ENCODE results near the gene CCDC71L.
"Not testable (repeated sequence)": the region's sequence is repeated elsewhere in the genome, so short reads cannot be mapped to it uniquely, and the experiment has no call there.

Gene CCDC71L

GRCh38 chr7:106660862-106661720 is at the start of gene CCDC71L:
Gene CCDC71L, minus strand, starts transcription at chr7:106661158. Its CDS starts 262 bp downstream, at chr7:106660896.
- peak; percentile 85 for DNase-seq (ENCODE audit: low spot score)

- DNase-seq (ENCODE audit: low spot score) = not testable (repeated sequence)
Observed at GRCh38 chr7:106709604-106710003, 48.6 kb upstream of the CCDC71L start.

DNA sequence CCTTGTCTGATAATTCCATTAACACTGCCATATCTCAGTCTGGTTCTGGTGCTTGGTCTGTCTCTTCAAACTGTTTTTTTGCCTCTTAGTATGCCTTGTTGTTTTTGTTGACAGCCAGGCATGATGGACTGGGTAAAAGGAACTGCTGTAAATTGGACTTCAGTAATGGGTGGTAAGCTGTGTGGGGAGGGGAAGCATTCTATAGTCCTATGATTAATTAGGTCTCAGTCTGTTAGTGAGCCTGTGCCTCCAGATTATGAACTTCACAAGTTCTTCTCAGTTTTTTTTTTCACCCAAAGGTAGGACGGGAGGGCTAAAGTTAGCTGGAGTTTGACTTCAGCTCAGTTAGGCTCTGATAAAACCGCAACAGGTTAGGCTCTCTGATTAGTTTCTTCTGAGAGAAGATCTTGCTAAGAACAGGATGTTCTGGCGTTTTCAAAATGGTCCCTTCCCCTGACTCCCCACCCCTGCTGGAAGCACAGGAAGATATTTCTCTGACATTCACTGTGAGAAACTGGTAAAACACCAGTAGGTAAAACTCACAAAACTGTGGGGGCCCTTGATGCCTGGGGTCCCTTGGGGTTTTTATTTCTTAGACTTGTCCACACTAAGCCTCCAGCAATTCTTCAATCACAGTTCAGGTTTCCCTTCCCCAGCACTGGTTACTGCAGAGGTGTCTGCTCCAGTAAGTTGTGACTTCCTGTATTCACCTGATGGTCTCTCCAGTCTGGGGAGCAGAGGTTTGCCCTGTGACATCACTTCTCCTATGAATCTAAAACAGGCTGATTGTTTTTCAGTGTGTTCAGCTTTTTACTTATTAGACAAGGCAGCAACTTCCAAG is 43.3 kb upstream of the CCDC71L start:
- no peak for DNase-seq (ENCODE audit: low spot score)

DNA sequence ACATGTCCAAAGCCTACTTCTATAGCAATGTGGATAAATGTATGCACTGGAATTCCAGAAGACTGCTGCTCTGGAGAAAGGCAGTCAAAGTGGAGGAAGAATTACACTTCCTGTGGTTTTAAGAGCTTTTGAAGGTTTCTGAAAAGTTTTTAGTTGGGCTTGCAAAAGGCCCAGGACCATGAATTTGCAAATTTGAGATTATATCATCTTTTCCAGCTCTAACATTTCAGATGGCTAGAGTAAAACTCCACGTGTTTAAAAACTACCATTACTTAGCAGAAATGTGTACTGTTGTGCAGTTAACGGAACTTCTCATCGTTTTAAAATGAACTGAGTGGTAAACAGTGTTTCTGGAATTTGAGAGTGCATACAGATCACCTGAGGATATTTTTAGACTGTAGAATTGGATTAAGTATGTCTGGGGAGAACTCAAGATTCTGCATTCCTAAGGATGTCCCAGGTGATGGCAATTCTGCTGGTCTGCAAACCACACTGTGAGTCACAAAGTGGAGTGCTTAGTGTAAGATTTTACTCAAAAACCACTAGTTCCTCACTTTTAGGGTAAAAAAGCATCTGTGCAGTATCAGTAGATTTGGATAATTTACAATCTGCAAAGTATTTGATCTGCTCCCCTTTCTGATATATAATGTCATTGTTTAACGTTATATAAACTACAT is 32.9 kb upstream of the CCDC71L start:
- no peak for DNase-seq (ENCODE audit: low spot score)

DNA sequence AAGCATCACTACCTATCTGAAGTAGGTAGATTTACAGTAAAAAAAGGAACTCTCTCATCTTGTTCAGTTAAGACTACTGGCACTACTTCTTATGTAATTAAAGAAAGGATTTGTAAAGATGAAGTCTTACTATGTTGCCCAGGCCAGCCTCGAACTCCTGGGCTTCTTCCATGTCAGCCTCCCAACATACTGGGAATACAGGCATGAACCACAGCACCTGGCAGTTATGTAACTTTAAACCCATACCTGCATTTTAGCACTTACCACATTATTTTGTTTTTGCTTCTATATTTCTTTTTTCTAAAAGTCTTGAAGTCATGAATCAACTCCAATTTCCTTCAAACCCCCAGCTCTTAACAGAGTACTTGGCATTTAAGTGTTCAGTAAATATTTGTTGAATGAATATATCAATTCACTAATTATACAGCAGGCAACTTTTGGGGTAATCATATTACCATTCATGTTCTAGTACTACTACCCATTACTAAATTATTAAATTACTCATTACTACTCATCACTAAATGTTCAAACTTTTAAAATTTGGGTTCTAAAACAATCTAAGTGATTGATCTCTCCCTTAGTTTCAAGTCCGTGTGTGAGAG is 31.6 kb upstream of the CCDC71L start:
- DNase-seq (ENCODE audit: low spot score) = no peak

GRCh38 chr7:106688161-106688560 is 27.2 kb upstream of the CCDC71L start:
- not testable (repeated sequence) for DNase-seq (ENCODE audit: low spot score)

GRCh38 chr7:106683941-106684340 is 23.0 kb upstream of the CCDC71L start:
- no peak for DNase-seq (ENCODE audit: low spot score)

DNA sequence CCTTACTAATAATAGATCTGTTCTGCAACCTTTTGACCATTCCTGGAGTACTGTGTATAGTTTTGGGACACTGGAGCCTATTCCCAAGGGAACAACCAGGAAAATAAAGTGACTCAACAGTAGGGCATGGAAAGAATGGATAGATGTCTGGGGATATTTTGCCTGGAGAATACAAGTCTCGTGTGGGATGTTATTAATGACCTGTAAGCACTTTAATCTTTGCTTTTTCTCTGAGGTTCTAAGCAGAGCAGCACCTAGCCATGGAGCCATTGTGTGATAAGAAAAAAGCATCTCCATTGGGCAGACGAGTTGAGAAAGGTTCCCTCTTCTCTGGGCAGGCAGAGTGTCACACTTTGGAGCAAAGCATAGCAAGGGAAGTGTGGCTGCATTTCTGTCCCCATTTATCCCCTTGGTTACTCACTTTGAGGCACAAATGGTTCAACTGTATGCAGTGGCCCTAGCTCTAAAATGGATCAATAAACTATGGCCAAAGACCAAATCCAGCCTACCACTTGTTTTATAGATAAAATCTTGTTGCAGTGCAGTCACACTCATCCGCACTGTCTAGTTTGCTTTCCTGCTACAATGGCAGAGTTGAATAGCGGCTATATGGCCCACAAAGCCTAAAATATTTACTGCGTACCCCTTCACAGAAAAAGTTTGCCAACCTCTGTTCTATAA is 21.0 kb upstream of the CCDC71L start:
- no peak for DNase-seq (ENCODE audit: low spot score)

- DNase-seq (ENCODE audit: low spot score) = no peak
Observed at GRCh38 chr7:106679153-106679931, 18.4 kb upstream of the CCDC71L start.

- DNase-seq (ENCODE audit: low spot score) = no peak
Observed at GRCh38 chr7:106678795-106679152, 17.8 kb upstream of the CCDC71L start.

GRCh38 chr7:106676506-106676905 is 15.5 kb upstream of the CCDC71L start:
- not testable (repeated sequence) for DNase-seq (ENCODE audit: low spot score)

GRCh38 chr7:106673688-106674087 is 12.7 kb upstream of the CCDC71L start:
- not testable (repeated sequence) for DNase-seq (ENCODE audit: low spot score)

GRCh38 chr7:106671930-106672329 is 11.0 kb upstream of the CCDC71L start:
- DNase-seq (ENCODE audit: low spot score) = not testable (repeated sequence)

DNA sequence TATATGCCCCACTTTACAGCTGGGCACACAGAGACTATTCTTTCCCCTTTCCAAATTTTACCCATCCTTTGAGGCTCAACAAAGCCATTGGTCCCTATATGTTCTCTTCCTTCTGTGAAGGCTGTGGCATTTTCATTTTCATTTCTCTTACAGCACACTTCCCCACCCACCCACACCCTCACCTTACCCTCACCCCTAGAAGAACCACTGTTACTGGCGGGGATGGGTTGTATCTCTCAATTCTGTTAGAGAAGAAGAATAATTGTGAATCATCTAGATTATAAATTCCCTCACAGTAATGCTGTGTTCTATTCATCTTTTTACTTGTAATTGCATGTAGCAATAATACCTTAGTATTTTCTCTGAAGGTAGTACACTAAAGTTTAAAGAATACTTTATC is 10.2 kb upstream of the CCDC71L start:
- no peak for DNase-seq (ENCODE audit: low spot score)

DNA sequence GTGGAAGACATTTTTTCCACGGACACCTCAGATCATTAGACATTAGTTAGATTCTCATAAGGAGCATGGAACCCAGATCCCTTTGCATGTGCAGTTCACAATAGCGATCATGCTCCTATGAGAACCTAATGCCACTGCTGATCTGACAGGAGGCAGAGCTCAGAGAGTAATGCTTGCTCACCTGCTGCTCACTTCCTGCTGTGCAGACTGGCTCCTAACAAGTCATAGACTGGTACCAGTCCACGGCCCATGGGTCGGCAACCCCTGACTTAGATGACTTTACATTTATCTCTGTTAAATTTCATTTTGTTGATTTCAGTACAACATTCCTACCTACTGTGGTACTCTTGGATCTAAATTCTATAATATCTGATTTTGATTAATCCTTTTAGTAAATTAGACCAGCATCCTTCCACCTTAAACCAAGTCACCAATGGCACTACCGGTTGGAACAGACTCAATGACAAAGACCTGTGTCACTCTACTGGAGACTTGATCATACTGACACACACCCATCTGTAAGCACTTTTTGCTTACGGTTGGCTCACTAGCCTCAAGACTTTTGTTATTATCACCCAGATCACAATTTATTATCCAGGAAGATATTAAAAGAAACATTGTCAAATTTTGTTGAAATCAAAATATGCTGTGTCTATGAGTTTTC is 8.0 kb upstream of the CCDC71L start:
- no peak for DNase-seq (ENCODE audit: low spot score)

GRCh38 chr7:106666353-106666752 is 5.4 kb upstream of the CCDC71L start:
- DNase-seq (ENCODE audit: low spot score) = no peak

DNA sequence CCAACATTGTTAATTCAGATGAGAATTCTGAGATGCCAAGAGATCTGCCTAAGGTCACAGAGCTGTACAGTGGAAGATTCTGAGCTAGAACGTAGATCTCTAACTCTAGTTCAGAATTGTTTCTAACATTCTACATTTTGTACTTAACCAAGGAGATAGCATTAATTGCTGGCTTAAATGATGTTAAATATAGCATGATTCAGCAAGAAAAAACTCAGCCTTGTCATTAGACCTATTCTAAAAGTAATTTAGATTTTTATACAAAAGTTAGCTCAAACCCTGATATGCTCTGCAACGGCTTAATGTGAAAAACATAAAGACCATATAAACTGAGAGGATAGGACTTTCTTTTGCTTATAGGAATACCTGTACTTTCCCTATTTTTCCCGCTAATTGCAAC is 3.4 kb upstream of the CCDC71L start:
- no peak for DNase-seq (ENCODE audit: low spot score)

DNA sequence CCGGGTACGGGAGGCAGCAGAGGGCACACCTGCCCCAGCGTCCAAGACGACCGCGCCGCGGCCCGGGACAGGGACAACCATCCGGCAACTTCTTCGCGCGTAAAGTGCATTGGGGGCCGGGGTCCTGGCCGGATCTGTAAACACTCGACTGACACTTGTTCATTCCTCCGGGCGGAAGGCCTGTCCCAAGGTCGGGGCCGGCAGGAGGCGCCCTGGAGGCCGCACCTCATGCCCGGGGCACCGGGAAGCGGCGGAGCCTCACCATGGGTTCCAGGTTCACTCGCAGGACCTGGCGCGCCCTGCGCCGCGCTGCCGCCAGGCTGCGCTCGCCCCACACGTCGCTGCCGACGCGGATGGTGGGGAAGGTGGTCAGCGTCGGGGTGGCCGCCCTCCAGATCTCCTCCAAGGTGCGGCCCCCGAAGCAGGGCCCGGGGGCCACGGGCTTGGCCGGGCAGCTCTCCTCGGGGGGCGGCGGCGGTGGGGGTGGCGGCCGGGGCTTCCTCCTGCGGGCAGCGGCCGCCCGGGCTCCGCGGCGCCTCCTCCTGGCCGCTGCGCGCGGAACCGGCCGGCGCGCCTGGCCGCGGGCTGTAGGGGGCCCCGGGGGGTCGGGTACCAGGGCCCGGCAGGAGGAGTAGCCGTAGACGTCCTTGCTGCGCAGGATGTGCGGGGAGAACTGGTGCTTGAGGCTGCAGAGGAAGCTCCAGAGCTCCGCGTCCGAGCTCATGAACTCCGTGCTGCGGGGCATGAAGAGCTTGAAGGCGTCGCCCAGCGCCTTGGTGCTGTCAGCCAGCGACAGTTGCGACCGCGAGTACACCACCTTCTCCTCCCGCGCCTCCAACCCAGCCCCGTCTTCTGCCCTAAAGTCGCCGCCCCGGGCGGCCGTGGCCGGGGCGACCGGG is 746 bp downstream of the CCDC71L start:
- DNase-seq (ENCODE audit: low spot score) = peak; percentile 47

Data from cerebellar cortex (tissue), 1 donor.